Omental fat pad (tissue), 4 donors: ENCODE measurements around the gene CDC42BPG. TPM values are rescaled to one million over a fixed set of nuclear protein-coding genes. Genes with fewer than 3 reads are reported as not detected.

ENCODE experiments used
- ATAC-seq: fragments of 150-250 bp; one replicate; pipeline ENCODE4 v1.9.1; 2016; ENCODE audit warnings: mild to moderate bottlenecking, moderate library complexity; ENCODE audit not compliant: low FRiP score
- DNase-seq: peaks from one replicate; pipeline ENCODE4 v3.0.0-alpha.2; 2019; ENCODE audit warnings: low spot score
- CTCF ChIP-seq, 3 donors: fragments of 450-650 bp; IDR thresholded peaks; one replicate each; pipeline ENCODE4 v1.5.1; 2016 to 2017; ENCODE audit warnings: antibody characterized with exemption in 3 of 3, mild to moderate bottlenecking in 3 of 3, moderate library complexity in 2 of 3
- total RNA-seq, 4 donors: library from RNA; depleted of rRNA; stranded (reverse); fragments of >200 nt; gene quantifications; one replicate each; pipeline ENCODE4 v1.1.0, GENCODE V29; 2016

Gene CDC42BPG
- total RNA-seq, 4 donors from 2014 or later, result 0.19 to 0.48 (median 0.42) TPM

- no peak for TF ChIP-seq CTCF (IDR thresholded peaks at IDR 0.05)
- no peak for DNase-seq
- ATAC-seq, result no peak
These were observed 39.0 kb downstream of the CDC42BPG start for GRCh38 chr11:64805481-64805880.

GRCh38 chr11:64804346-64805210 lies 39.9 kb downstream of the CDC42BPG start:
- DNase-seq, result no peak
- no peak for ATAC-seq
- TF ChIP-seq CTCF (IDR thresholded peaks at IDR 0.05), result no peak

GRCh38 chr11:64803846-64804345 lies 40.6 kb downstream of the CDC42BPG start:
- DNase-seq (no peak), ATAC-seq (peak; percentile 53)
- TF ChIP-seq CTCF (IDR thresholded peaks at IDR 0.05), result no peak

GRCh38 chr11:64803158-64803845 lies 41.2 kb downstream of the CDC42BPG start, which contains the start of gene MAP4K2:
Gene MAP4K2 (minus strand): TSS chr11:64803214. CDS start chr11:64803149, 65 bp downstream.
- ATAC-seq (peak; percentile 87), DNase-seq (peak; percentile 80)
- no peak for TF ChIP-seq CTCF (IDR thresholded peaks at IDR 0.05)

- no peak for TF ChIP-seq CTCF (IDR thresholded peaks at IDR 0.05)
- ATAC-seq, result no peak
- no peak for DNase-seq
These were observed 41.9 kb downstream of the CDC42BPG start for GRCh38 chr11:64802370-64803157.

- DNase-seq, result no peak
- ATAC-seq, result no peak
- TF ChIP-seq CTCF (IDR thresholded peaks at IDR 0.05), result no peak
These were observed 42.7 kb downstream of the CDC42BPG start for GRCh38 chr11:64801561-64802369.
